ENCODE results near the gene OR51B4. TPM values are rescaled to one million over a fixed set of nuclear protein-coding genes. Genes with fewer than 3 reads are reported as not detected.
A peak's percentile ranks its signal among the peaks of the same experiment; 100 is the strongest.

Gene OR51B4
- total RNA-seq, 1 experiment from 2014 or later: not detected

DNA sequence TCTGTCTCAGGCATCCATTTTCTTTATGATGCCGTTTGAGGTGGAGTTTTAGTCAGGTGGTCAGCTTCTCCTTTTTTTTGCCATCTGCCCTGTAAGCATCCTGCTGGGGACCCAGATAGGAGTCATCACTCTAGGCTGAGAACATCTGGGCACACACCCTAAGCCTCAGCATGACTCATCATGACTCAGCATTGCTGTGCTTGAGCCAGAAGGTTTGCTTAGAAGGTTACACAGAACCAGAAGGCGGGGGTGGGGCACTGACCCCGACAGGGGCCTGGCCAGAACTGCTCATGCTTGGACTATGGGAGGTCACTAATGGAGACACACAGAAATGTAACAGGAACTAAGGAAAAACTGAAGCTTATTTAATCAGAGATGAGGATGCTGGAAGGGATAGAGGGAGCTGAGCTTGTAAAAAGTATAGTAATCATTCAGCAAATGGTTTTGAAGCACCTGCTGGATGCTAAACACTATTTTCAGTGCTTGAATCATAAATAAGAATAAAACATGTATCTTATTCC, 21.1 kb downstream of the OR51B4 start:
- Histone ChIP-seq H3K18ac (ENCODE audit: insufficient read length, low read depth, low read length) (no peak overlapping the region), H4K20me1 (ENCODE audit: control insufficient read depth, insufficient read depth, insufficient read length) (no peaks in the 10 kb centered on the region), H3K4me1 (ENCODE audit: insufficient read depth, low read length) (no peaks in the 10 kb centered on the region), H3K79me2 (ENCODE audit: insufficient read depth, low read length) (no peaks in the 10 kb centered on the region), H2AK5ac (ENCODE audit: insufficient read length, low read length) (no peak overlapping the region), H3T11ph (ENCODE audit: low read length) (no peak overlapping the region), H3K27me3 (ENCODE audit: insufficient read depth, low read length) (no peaks in the 10 kb centered on the region), H2BK5ac (ENCODE audit: insufficient read length, low read length) (no peak overlapping the region), H3K4me2 (ENCODE audit: insufficient read depth, insufficient read length, low read length) (no peak overlapping the region), H2AFZ (ENCODE audit: low read length) (no peak overlapping the region), H3K23ac (ENCODE audit: insufficient read length, low read depth, low read length) (no peak overlapping the region), H3K27ac (ENCODE audit: insufficient read length, low read depth, low read length) (no peak overlapping the region), H3K56ac (ENCODE audit: insufficient read length, low read depth, low read length) (no peak overlapping the region), H2BK15ac (ENCODE audit: low read depth, low read length) (no peak overlapping the region), H4K91ac (ENCODE audit: insufficient read length, low read depth, low read length) (no peak overlapping the region), H3K4ac (ENCODE audit: low read depth, low read length) (no peak overlapping the region), H2BK20ac (ENCODE audit: low read depth, low read length, poor library complexity, severe bottlenecking) (no peak overlapping the region), H3K23me2 (ENCODE audit: insufficient read length, low read depth, low read length, poor library complexity, severe bottlenecking) (no peaks in the 10 kb centered on the region), H4K5ac (ENCODE audit: insufficient read length, low read depth, low read length) (no peak overlapping the region), H3K9ac (ENCODE audit: extremely low read depth, insufficient read length, low read length) (no peak overlapping the region), H3K9me3 (ENCODE audit: control insufficient read depth, low read depth, low read length) (no peaks in the 10 kb centered on the region), H2BK120ac (ENCODE audit: low read depth, low read length, poor library complexity, severe bottlenecking) (no peak overlapping the region), H2BK12ac (ENCODE audit: insufficient read length, low read depth, low read length) (no peak overlapping the region), H4K8ac (replicated peaks; ENCODE audit: insufficient read length, low read depth, low read length) (no peak overlapping the region), H3K79me1 (ENCODE audit: insufficient read depth, low read depth, low read length, poor library complexity, severe bottlenecking) (no peaks in the 10 kb centered on the region), H3K14ac (ENCODE audit: insufficient read depth, low read length) (no peak overlapping the region)
- Mint-ChIP-seq H3K4me1 (peaks cover 4 to 7% of the 10 kb centered on the region in 2 experiments), H3K27ac (peak overlapping the region in 2 of 3 experiments; percentile 26 to 85; a peak in 3 of 7 replicates), H3K9me3 (no peaks in the 10 kb centered on the region), H3K4me3 (no peak overlapping the region), H3K36me3 (ENCODE audit: insufficient read depth in 1 of 3, low read depth in 3 of 3) (no peaks in the 10 kb centered on the region; a peak in 1 of 7 replicates), H3K27me3 (ENCODE audit: low read depth) (no peaks in the 10 kb centered on the region; the same call in 1 of the 2 replicates)
- peak; percentile 69 for DNase-seq
- WGBS (ENCODE audit: extremely low coverage, insufficient read length, low lambda C conversion rate): no CpG with 5 or more reads among the region's 3 CpGs
- TF ChIP-seq, protein P1, sequence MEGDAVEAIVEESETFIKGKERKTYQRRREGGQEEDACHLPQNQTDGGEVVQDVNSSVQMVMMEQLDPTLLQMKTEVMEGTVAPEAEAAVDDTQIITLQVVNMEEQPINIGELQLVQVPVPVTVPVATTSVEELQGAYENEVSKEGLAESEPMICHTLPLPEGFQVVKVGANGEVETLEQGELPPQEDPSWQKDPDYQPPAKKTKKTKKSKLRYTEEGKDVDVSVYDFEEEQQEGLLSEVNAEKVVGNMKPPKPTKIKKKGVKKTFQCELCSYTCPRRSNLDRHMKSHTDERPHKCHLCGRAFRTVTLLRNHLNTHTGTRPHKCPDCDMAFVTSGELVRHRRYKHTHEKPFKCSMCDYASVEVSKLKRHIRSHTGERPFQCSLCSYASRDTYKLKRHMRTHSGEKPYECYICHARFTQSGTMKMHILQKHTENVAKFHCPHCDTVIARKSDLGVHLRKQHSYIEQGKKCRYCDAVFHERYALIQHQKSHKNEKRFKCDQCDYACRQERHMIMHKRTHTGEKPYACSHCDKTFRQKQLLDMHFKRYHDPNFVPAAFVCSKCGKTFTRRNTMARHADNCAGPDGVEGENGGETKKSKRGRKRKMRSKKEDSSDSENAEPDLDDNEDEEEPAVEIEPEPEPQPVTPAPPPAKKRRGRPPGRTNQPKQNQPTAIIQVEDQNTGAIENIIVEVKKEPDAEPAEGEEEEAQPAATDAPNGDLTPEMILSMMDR (conservative IDR thresholded peaks at IDR 0.05): no peak

Measured in H9 (cell line).